Choroid plexus epithelial cell (primary cell): ENCODE measurements around the gene SQSTM1.

ENCODE experiments used
- DNase-seq: peaks from one replicate; pipeline ENCODE4 v3.0.0-alpha.2; 2010; ENCODE audit warnings: low read depth
- H3K4me3 ChIP-seq: 2 replicates; pipeline ENCODE4 v1.5.1; 2011; ENCODE audit warnings: low read depth, mild to moderate bottlenecking, control low read depth, low read length, moderate library complexity
- CTCF ChIP-seq: conservative IDR thresholded peaks from 2 replicates; pipeline ENCODE4 v1.5.1; 2011; ENCODE audit warnings: low read depth, mild to moderate bottlenecking, control low read depth, inconsistent platforms, low read length, moderate library complexity

Gene SQSTM1

GRCh38 chr5:179860301-179860700 is 39.6 kb downstream of the SQSTM1 start:
- H3K4me3 ChIP-seq = no peak overlapping the region
- no peak for TF ChIP-seq CTCF
- DNase-seq = no peak

GRCh38 chr5:179862296-179862695 is 41.6 kb downstream of the SQSTM1 start:
- H3K4me3 ChIP-seq = no peak overlapping the region
- TF ChIP-seq CTCF = no peak
- DNase-seq = no peak

- H3K4me3 ChIP-seq = no peak overlapping the region
- TF ChIP-seq CTCF = no peak
- DNase-seq = no peak
These were observed 42.2 kb downstream of the SQSTM1 start for GRCh38 chr5:179862891-179863290.

- H3K4me3 ChIP-seq = no peak overlapping the region
- no peak for TF ChIP-seq CTCF
These were observed 42.9 kb downstream of the SQSTM1 start for GRCh38 chr5:179863449-179864085.

GRCh38 chr5:179864686-179865085 is 44.0 kb downstream of the SQSTM1 start:
- TF ChIP-seq CTCF = no peak
- DNase-seq = no peak
- H3K4me3 ChIP-seq = no peak overlapping the region

More at GRCh38 chr5:179863449-179864085, 42.9 kb downstream of the SQSTM1 start:
- DNase-seq = no peak

GRCh38 chr5:179865491-179866240 is 45.0 kb downstream of the SQSTM1 start:
- no peak for DNase-seq
- H3K4me3 ChIP-seq = no peak overlapping the region

More at GRCh38 chr5:179865491-179866240, 45.0 kb downstream of the SQSTM1 start:
- TF ChIP-seq CTCF = no peak
